ENCODE measurements around the gene MIDN.

The MIDN gene

DNA sequence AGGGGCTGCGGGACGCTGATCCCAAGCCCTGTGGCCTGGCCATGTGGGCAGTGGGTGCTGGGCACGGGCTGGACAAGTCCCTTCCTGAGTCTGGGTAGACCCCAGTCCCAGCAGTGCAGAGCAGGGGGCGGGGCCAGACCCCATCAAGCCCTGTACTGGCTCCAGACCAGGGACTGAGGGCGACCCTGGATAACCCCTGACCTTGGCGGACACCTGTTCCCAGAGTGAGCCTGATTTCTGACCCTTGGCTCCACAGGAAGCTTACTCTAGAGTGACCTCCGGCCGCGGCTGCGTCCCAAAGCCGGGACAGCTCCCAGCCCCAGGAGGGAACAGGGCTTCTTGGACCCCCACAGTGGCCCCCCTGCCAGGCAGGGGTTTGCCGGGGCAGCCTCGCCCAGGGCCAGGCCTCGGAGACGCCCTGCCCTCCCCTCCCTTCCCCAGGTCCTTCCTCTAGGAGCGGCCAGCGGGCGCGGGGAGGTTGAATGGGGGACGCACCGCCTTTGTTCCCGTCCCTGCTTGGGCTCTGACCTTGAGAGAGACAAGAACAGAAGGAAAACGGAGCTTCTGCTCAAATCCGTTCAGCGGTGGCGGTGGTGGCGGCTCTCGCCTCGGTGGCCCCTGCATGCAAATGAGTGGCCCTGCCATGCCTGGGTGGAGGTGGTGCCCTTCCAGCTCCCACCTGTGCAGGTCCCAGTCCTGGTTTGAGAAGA lies 35.0 kb downstream of the MIDN start:
- DNase-seq (ENCODE audit: low read depth), result no peak

DNA sequence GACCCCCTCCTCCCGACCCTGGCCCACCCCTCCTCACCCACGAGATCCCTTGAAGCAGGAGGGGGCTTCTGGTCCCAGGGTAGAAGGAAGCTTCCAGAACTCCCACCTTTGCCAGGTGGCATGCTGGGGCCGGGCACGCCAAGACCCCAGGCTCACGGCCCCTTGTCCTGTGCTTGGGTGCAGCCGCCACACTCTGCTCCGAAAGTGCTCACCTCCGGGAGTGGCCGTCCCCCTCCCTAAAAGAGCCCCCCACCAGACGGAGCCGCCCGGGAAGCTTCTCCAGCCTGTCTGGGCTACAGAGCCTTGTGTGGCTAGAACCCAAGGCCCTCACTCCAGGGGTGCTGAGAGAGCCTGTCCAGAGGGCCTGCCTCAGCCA lies 35.5 kb downstream of the MIDN start:
- DNase-seq (ENCODE audit: low read depth), result no peak

DNA sequence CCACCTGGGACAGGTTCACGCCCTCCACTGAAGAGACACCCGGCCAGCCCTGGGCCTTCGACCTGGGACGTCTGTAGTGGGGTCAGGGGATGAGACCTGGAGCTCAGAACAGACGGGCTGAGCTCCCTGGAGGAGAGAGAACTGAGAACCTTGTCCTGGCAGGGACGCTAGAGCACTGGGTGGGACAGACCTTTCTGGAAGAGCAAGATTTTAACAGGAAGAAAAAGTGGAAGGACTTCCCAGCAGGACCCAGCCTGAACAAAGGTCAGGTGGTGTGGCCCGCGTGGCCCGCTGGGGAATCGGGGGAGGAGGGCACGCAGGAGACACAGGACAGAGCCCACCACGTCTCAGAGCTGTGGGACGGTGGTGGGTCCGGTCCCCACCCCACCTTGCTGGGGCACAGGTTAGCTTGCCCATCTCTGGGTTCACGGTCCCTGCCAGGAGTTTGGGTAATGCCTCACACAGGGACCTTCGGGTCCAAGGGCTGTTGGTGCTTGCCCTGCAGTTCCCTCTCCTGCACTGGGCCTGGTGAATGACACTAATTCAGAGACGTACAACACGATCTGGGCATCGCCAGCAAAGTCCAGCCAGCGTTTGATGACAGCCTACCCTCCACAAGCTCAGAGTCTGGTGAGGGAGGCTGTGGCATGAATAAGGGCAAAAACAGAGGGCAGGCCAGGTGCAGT lies 36.1 kb downstream of the MIDN start:
- DNase-seq (ENCODE audit: low read depth), result no peak

DNA sequence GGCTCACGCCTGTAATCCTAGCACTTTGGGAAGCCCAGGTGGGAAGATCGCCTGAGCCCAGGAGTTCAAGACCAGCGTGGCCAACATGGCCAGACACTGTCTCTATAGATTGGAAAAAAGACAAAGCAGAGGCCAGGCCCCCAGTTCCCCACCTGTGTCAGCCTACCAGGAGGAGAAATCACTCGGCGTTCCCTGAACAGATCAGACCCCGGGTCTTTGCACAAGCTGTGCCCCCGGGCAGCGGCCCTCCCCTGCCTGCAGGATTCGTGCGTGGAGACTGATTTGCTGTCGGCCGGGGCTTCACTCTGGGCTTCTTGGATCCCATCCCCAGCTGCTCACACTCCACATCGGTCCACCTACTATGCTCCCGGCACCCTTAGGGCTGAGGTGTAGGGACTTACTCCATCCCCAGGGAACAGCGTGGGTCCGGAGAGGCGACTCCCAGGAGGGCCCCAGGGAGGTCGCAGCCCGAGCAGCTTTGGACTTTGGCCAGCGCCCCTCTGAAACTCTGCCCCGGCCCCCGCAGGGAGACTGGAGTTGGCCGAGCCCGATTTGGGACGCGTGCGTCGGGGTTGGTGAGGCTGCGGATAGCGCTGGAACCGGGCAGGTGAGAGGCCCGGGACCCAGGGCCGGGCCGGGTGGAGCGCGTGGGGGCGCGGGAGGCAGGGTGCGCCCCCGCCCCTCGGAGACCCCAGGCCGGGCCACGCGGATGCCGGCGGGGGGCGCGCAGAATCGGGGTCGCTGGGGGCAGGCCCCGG lies 36.8 kb downstream of the MIDN start:
- no peak for DNase-seq (ENCODE audit: low read depth)

DNA sequence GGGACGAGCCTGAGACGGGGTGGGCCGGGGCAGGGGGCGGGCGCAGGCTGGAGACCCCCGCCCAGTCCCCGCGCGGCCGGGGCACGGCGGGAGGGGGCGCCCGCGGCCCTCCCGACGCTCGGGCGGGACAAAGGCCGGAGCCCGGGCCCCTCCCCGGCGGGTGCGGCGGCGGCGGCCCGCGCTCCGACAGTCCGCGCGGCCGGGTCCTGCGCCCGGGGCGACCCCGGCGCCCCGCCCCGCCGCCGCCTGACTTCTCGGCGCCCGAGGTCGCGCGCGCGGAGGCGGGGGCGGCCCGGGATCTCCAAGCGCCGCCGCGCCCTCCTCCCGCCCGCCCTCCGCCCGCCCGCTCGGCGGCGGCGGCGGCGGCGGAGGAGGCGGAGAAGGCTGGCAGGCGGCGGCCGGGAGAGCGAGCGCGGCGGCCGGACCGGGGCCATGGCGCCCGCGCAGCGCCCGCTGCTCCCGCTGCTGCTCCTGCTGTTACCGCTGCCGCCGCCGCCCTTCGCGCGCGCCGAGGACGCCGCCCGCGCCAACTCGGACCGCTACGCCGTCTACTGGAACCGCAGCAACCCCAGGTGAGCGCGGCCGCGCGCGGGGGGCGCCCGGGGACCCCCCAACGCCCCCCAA lies 37.5 kb downstream of the MIDN start, which contains the start of gene EFNA2:
TSS of gene EFNA2 (plus strand) at position 137 of the 624 bp plus-strand sequence. CDS start at position 433, 296 bp downstream.
- DNase-seq (ENCODE audit: low read depth), result no peak

DNA sequence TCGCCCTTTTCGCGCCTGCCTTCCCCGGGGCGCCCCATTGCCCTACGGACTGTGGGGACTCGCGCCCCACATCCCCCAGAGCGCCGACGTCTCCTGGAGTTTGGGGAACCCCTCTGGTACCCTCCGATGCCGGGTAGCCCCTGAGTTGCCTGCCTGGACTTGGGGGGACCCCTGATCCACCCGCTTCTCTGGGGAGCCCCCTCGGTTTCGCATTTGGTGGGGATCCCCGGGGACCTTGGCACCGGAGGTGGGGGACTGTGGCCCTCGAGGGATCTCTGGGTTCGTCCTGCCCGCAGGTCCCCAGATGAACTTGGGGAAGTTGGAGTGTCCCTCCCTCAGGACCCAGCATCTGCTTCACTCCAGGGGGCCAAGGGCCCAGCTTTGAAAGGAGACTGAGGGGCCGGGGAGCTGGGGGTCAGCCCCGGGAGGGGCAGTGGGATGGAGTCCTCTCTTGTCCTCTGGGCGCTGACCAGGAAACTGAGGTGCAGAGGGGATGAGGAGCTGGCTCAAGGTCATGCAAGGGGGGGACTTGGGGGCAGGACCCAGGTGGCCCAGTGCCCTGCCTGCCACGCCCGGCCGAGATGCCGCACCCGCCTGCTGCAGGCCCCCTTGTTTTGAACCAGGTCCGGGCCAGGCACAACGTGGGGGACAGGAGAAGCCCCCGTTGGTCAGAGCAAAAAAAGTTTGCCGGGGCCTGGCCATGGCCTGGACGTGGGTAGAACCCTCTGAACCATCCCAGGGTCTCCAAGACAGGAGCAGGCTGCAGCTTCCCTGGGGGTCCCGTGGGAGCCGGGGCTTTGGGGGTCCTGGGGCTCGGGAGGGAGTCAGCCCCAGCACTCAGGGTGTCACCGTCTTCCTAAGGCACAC lies 38.3 kb downstream of the MIDN start:
- no peak for DNase-seq (ENCODE audit: low read depth)

DNA sequence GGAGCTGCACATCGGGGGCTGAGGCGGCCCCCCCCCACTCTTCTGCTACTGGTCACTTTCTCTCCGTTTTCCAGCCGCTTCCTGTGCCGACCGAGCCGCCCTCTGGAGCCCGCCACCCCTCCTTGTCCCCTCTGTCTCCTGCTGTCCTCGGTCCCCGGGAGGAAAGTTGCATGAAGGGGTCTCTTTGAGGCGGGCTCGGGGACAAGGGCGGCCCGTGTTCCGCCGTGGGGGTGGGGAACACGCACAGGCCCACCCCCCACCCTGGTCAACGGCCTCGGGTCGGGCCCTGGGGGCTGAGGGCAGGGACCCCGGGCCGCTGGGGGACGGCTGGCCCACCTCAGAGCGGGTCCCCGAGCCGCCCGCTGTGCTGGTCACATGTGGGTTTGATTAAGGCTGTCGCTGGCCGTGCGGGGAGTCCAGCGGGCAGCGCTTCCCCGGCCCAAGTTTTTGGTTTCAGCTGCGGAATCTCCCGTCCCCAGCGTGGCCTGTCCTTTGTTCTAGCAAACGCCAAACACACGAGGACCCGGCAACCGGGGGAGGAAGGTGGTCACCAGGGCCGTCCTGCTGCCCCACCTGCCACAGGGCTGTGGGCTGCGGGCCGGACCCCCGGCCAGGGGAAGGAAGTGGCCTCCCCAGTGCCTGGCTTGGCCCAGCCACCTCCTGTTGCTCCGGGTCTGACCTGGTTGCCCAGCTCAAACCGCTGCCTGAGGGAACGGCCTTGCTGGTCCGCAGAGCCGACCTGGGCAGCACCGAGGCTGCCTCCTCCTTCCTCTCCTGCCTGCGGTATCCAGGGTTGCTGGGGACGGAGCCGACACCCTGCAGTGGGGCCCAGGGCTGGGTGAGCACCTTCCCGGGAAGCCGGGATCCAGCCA lies 39.2 kb downstream of the MIDN start:
- no peak for DNase-seq (ENCODE audit: low read depth)

DNA sequence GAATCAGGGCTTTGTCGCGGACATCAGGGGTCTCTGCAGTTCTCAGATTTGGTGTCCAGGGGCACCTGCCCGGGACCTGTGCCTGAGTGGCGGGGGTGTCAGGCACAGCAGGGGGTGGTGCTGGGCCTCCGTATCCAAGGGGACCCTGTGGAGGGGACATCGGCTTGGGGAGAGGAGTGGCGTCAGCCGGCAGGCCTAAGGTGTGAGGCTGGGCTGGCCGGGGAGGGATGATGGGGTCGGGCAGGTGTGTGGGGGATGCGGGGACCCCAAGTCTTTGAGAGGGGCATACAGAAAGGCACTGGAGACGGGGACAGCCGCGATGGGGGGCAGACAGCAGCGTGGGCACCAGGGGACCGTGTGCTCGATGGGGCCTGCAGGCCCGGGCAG lies 39.8 kb downstream of the MIDN start:
- no peak for DNase-seq (ENCODE audit: low read depth)

DNA sequence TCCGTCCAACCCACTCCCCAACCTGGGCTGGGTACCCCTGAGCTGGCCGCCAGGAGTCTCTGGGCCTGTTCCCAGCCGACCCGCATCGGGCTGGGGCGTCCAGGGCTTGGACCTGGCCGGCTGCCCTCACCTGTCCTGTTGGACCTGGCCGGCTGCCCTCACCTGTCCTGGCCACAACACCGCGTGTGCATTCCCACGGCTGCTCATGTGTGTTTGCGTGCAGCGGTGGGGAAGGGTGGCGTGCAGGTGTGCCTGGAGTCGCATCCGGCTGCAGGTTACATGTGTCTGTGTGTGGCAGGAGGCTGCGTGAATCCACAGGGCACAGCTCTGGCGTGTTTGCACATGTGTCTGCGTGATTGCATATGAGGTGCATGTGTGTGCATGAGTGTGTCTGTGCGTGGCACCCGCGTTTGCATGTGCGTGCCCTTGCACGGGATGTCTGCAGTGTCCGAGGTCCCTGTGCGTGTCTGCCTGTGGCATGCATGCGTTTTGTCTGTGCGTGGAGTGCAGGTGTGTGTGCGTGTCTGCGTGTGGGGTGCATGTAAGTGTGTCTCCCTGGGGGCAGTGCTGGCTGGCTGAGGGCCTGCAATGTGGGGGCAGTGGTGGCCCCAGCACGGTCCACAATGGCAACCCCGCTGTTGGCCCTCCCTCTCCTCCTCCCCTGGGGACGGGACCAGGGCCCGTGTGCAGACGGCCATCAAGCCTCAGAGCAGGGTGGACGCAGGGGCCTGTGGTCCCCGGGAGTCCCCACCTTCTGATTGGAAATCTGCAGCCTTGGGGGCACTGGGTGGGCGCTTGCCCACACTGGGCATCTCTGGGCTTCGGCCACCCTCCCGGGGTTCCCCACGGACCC lies 40.7 kb downstream of the MIDN start:
- DNase-seq (ENCODE audit: low read depth), result no peak

DNA sequence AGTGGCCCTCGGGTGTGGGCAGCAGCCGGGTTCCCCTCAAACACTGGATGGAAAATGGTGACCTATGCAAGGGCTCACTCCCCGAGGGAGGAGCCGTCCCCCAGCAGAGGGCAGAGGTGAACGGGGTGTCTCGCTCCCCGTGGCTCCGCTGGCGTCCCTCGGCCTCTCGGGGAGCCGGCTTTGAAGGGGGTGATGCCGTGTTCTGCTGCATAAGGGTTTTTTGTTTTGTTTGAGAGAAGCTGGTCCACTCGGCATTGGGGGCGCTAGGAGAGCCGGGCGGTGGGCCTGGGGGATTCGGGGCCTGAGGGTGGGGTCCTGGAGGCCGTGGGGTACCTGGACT lies 41.3 kb downstream of the MIDN start:
- DNase-seq (ENCODE audit: low read depth), result no peak

DNA sequence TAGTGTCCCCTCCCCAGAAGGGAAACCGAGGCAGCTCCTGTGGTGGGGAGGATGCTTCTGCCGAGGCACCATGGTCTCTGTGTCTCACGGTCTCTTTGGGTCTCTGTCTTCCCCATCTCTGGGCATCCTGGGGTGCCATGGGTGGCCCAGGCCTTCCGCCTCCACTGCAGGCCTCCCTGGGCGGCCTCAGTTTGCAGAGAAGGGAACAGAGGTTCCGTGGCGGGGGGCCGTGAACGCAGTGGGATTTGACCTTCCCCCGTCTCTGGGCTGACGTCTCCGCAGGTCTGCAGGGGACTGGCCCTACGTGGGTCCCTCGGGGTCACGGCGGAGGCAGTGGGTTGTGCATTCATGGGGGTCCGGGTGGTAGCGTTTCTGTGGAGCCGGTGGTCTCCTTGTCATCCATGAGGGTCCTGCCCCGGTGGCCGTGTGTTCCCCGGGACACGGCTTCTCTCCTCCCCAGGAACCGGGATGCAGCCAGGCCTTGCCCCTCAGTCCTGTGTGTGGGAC lies 41.9 kb downstream of the MIDN start:
- DNase-seq (ENCODE audit: low read depth), result no peak

DNA sequence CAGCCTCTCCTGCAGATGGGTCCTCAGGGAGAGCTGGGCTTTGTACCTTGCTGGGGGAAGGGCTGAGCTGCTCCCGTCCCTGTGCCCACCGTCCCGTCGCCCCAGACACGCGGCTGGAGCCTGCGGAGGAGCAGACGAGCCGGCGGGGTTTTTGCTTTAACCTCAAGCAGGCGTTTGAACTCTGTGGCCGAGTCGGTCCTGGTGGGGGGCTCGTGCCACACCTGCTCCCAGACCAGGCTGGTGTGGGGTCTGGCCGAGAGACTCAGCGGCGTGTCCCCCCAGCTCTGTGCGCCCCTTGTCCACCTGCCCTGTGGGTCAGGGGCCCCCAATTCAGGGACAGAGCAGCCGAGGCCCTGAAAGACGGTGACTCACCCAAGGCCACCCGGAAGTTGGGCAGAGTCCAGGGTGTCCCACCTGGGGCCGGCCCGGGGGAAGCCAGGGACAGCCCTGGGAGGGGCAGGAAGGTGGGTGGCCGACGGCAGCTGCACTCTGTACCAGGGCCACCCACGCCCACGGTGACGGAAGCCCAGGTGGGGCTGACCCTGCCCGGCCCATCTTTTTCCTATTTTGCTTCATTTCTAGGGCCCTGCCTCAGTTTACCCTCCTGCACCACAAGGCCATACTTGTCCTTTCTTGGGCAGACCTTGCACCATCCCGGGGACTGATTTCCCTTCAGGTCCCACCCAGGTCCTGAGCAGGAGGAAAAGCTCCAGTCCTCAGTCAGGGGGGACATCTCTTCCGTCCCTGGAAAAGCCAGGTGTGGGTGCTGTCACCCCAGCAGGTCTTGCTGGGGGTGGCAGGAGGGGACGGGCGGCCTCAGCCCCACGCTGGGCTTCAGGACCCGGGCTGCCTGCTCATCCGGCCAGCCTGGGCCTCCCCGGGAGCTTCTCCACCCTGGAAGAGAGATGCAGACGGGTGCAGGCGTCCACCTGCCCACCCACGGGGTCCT lies 42.6 kb downstream of the MIDN start:
- no peak for DNase-seq (ENCODE audit: low read depth)

DNA sequence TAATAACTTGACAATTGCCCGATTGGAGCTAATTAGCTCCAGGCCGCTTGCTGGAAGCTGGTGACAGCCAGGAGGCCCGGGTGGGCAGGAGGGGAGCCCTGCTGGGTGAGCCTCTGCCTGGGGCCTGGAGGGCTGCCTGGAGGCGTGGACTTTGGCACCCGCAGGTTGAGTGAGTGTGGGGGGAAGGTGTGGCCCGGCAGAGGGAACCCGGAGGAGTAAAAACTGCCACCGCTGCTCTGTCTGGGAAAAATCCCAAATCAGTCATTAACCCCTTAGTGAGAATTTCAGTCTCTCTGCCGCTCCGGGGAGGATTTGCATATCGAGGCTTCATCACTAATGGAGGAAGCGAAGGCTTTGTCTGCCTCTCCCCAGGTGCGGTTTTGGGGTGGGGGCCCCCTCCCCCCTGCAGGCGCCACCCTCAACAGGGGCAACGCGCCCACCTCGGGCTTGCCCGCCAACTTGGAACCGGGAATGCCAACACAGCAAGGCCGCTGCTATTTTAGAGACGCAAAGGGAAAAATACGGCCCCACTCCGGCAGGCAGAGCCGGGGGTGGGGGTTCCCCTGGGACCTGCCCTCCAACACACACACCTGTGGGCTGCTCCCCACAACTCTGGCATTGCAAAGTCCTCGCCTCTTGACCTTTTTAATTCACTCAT lies 43.5 kb downstream of the MIDN start:
- no peak for DNase-seq (ENCODE audit: low read depth)

DNA sequence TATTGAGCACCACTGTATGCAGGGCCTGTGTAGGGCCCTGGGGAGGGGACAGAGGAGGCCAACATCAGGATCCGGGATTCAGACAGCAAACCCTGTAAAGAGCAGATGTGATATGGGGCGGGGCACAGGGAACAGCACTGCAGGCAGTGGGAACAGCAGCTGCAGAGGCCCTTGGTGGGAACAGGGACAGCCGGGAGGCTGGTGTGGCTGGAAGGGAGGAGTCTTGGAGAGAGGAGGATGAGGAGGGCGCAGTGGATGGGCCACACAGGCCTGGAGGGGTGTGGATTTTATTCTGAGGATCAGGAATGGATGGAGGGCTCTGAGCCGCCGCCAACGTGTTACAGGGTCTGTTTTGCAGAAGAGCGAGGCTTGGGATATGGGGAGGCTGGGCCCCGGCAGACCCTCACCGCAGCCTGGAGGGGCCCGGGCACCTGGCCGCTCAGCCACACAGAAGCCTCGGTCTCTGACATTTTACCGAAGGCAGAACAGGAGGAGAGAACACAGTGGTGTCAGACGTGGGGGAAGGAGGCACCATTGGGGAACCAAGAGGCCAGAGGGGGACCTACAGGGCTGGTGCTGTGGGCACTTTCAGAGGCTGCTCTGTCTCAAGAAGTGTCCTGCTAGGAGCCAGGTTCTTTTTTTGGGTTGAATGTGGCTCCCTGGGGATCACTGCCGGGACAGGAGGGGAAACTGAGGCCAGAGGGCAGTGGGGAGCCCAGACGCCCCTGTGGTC lies 44.2 kb downstream of the MIDN start:
- no peak for DNase-seq (ENCODE audit: low read depth)

DNA sequence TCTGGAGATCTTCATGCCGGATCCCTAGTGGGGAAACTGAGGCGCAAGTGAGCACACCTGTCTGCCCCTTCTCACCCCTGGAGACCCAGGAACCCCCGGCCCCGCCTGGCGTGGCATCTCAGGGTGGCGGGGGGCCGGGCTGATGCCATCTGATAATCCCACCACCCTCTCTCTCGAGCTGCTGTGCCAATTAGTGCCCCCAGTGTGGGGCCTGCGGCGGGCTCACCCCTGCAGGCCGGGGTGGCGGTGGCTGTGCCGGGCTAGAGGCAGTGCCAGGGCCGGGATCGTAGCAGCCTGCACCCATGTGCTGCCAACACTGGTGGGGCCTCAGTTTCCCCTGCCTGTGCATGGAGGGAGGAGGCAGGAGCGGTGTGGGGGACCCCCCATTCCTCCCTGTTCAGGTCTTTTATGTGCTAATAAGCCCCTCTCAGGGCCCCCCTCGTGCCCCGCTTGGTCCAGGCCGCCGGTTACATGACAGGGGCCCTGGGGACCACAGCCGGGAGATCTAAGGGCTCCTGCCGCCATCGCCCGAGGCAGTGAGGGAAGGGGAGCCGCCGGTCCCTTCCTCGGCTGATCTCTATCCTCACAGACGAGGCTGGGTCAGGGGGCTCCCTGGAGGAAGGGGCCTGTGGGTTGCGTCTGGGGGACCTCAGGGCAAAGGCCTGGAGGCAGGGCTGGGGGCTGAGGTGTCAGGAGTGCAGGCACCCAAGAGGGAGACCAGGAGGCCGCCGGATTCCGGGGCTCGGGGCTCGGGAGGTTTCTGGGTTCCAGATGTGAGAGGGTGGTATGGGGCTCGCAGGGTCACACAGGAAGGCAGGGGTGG lies 45.6 kb downstream of the MIDN start:
- DNase-seq (ENCODE audit: low read depth), result no peak

DNA sequence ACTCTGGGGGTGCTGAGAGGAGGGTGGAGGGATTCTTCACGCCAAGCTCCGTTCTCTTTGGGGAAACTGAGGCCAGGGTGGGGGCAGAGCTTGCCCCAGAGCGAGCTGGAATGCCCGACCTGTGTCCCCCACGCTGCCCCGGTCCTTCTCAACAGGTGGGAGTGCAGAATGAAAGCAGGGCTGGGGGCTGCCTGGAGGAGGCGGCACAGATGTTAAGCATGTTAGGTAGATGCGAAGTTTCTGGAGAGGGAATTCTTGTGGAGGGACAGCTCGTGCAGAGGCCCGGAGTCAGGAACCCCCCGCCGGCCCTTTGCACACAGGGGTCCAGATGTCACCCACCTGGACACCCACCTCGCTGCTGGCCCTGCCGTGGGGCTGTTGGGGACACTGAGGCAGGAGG lies 46.3 kb downstream of the MIDN start:
- no peak for DNase-seq (ENCODE audit: low read depth)

Data from activated T-helper 9 cell treated with anti-CD3 and anti-CD28 coated beads, Interleukin-2, amount 50 U/mL, for 16 hours (primary cell).